ENCODE data around the gene DPYD.

The DPYD gene

GRCh38 chr1:97784661-97785060 lies 136.2 kb downstream of the DPYD start:
- DNase-seq (ENCODE audit: low read depth), result no peak

- no peak for DNase-seq (ENCODE audit: low read depth)
Measured at GRCh38 chr1:97783751-97784150, 137.1 kb downstream of the DPYD start.

GRCh38 chr1:97781762-97782337 lies 139.0 kb downstream of the DPYD start:
- DNase-seq (ENCODE audit: low read depth), result no peak

GRCh38 chr1:97780884-97781283 lies 139.9 kb downstream of the DPYD start:
- no peak for DNase-seq (ENCODE audit: low read depth)

DNA sequence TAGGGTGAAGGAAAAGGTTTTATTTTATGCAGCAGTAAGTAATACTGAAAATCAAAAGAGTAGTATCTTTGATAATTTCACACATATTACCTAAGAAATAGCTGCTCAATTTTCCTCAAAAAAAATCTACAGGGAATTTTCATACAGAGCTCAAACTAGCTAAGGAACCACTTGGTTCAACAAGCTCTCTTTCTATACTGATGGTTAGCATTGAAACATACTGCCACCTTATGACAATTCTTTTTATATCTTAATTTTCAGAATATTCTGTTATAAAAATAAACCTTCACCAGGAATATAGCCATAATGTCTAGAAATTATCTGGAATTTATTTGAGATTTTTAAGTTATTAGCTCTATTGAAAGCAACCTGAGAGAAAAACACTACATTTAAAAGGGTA lies 142.1 kb downstream of the DPYD start:
- DNase-seq (ENCODE audit: low read depth), result no peak

- no peak for DNase-seq (ENCODE audit: low read depth)
Measured at GRCh38 chr1:97770376-97770775, 150.5 kb downstream of the DPYD start.

DNA sequence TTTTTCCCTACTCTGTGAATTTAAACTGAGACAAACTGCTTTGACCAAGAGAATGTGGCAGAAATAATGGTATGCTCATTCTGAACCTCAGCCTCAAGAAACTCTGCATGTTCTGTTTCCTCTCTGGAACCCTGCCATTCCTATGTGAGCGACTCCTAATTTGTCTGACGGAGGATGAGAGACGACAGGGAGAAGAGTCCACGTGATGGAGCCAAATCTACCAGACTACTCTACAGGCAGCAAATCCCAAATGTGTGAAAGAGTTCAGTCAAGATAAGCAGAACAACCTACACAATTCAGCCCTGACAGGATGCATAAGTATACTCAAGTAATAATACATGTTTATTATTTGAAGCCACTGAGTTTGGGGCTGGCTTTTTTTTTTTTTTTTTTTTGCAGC lies 153.5 kb downstream of the DPYD start:
- no peak for DNase-seq (ENCODE audit: low read depth)

GRCh38 chr1:97764991-97765390 lies 155.8 kb downstream of the DPYD start:
- no peak for DNase-seq (ENCODE audit: low read depth)

GRCh38 chr1:97761637-97762036 lies 159.2 kb downstream of the DPYD start:
- no peak for DNase-seq (ENCODE audit: low read depth)

DNA sequence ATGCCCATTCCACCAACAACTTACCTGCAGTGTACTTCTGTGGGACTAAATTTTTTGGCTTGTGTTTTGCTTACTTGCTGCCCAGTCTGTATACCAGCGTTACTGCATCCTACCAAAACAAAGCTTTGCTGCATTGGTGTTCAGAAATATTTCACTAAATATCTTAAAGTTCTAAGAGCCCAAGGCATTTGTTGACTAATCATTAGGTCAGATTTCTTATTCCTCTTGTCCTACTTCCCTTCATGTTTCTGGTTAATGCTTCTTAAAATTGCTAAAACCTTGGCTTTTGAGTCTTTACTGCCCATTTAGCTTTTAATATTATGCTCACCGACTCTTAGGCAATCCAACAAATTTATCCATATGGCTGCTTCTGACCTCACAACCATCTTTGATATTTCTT lies 161.8 kb downstream of the DPYD start:
- DNase-seq (ENCODE audit: low read depth), result no peak

GRCh38 chr1:97758541-97759057 lies 162.2 kb downstream of the DPYD start:
- DNase-seq (ENCODE audit: low read depth), result peak; percentile 24

DNA sequence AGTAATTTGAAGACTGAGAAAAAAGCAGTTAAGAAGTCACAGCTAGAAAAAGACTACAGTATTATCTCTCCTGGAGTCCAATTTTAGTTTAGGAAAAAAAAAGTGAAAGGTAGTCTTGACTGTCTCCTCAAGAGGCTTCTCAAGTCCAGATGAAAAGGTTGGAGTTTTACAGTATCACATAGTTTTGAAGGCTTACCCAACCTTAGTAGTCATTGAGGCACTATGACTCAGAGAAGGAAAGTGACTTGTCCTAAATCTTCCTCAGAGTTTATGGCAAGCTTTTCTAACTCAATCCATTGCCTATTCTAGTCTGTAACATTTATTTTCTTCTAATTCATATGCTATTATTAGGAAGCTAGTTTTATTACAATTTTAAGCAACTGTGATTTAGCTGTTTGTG lies 174.9 kb downstream of the DPYD start:
- no peak for DNase-seq (ENCODE audit: low read depth)

GRCh38 chr1:97744977-97745376 lies 175.9 kb downstream of the DPYD start:
- no peak for DNase-seq (ENCODE audit: low read depth)

DNA sequence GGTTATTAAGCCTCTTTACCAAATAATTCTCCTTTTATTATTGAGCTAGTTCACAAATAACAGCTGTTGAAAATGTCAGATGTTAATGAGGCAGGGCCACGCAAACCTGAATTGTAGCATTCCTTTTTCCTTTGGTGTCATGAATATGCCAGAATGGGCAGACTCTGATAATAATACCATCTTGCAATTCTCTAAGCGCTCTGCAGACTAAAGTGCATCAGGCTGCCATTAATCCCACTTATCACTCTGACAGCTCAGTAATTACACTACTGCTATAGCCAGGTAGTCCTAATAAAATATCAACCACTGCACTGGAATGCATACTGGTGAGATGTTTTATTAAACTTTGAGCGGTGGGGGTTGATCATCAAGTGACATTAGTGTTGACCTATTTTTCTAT lies 177.7 kb downstream of the DPYD start:
- DNase-seq (ENCODE audit: low read depth), result no peak

GRCh38 chr1:97740891-97741290 lies 179.9 kb downstream of the DPYD start:
- no peak for DNase-seq (ENCODE audit: low read depth)

DNA sequence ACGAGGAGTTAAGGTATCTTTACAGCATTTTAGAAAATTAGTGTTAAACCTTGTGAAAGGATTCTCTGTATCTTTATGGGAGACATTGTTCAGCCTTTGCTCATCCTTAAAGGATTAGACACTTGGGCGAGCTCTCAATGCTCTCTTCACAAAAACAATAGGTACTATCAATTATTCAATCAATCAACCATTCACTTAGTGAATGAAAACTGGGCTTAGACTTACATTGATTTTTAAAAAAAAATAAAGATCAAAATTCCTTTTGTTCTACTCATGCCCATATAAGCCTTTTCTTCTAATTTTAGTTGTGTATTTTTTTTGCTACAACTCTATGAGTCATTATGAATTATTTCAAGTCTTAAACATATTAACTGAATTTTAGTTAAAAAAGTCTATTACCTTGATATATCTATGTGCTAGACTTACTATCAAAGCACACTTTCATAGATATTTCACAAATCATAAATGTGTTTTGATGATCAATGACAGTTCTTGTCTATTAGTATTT lies 181.2 kb downstream of the DPYD start:
- DNase-seq (ENCODE audit: low read depth), result peak; percentile 11

DNA sequence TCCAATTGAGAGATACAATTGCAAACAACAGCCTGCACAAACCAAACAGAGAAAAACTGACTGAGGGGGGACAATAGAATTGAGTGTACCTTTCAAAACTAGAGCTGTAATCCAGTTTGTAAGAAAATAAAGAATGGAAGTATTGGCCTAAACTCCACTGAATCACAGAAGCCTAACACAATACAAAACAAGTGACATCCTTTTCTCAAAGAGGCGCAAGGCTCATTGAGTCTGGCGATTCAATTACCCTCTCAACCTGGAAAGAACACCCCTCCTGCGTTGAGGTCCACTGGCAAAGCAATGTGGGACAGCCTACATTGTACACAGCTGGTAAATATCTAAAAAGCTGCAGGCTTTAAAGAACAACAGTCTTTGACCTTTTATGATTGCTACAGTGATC lies 182.6 kb downstream of the DPYD start:
- DNase-seq (ENCODE audit: low read depth), result no peak

GRCh38 chr1:97730271-97730670 lies 190.6 kb downstream of the DPYD start:
- DNase-seq (ENCODE audit: low read depth), result no peak

DNA sequence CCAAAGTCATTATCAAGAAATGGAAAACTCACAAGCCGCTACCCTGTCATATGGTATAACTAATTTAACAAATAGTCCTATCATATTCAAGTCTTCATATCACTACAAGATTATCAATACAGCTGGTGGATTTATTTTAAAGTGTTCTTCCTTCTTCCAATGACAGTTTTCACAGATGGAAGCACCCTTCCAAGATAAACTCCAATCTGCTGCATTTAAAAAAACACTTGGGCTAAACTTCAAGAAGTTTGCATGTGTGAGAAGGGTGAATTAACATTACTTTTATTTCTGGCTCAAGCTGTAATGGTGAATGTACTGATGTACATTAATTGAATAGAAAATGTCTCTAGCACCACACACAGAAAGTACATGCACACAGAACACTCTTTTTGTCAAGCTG lies 192.4 kb downstream of the DPYD start:
- DNase-seq (ENCODE audit: low read depth), result no peak

DNA sequence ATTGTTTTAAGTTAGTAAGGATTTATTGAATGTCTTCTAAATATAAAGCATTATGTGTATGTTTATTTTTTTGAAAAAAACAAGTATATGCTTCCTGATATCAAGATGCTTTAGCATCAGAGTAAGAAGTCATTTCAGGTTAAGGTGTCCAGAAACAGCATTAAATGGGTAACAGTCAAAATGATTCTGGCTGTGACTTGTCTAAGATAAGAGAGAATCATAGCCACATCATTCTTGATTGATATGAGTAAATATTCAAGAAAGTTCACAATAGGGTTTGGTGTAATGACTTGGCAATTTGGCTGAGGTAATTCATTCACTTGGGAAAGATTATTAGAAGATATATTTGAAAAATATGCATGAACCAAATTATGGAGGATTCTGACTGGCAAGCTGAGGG lies 193.8 kb downstream of the DPYD start:
- DNase-seq (ENCODE audit: low read depth), result no peak

GRCh38 chr1:97726386-97726785 lies 194.4 kb downstream of the DPYD start:
- DNase-seq (ENCODE audit: low read depth), result no peak

DNA sequence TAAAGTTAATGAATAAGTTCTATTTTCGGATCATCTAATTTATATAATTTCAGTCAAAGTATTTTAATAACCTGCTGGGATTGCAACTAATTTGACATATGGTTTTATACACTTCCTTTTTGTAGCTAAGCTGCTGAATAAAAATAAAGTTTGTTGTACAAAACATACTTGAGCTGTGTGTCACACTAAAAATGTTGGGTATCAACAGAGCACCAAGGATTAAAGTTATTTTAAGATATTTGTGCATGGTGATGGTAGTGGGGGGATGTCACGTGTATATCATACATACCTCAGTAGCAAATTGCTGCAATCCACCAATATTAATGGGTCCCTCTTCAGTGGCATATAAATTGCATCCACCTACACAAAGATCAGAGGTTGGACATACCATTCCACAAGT lies 199.6 kb downstream of the DPYD start:
- no peak for DNase-seq (ENCODE audit: low read depth)

GRCh38 chr1:97712980-97713379 lies 207.9 kb downstream of the DPYD start:
- no peak for DNase-seq (ENCODE audit: low read depth)

GRCh38 chr1:97711858-97712257 lies 209.0 kb downstream of the DPYD start:
- DNase-seq (ENCODE audit: low read depth), result no peak
